GM18951 (cell line): ENCODE data around the gene ETS2.

Experiments used
- POLR2A ChIP-seq: IDR thresholded peaks from 4 replicates; pipeline ENCODE4 v1.6.1; 2011; ENCODE audit warnings: mild to moderate bottlenecking; ENCODE audit not compliant: insufficient read length, insufficient read depth; ENCODE audit errors: extremely low read depth
- in situ Hi-C: fragments of 300-500 bp; cut with MboI; formaldehyde crosslinking; loops from one replicate; pipeline ENCODE4 v1.12.0; 2022; ENCODE audit warnings: low sequenced_read_pairs, mixed read lengths, inconsistent platforms; ENCODE audit not compliant: unreplicated experiment

The ETS2 gene

GRCh38 chr21:38848187-38848609, 42.5 kb downstream of the ETS2 start:
- TF ChIP-seq POLR2A = no peak
- in situ Hi-C loops = no loop called here

DNA sequence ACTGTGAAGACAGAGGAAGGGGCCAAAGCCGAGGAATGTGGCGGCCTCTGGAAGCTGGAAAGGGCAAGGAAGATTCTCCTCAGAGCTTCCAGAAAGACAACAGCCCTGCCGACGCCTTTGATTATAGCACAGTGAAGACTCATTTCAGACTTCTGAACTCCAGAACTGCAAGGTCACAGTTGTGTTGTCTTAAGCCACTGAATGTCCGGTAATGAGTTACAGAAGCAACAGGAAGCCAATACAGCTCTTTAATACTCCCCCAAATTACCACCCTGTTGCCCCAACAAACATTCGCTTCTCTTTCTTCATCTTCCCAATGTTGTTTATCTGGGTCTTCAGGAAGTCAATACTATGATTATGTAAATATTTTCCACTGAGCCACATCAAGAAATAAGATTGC, 44.0 kb downstream of the ETS2 start:
- in situ Hi-C loops = no loop called here

DNA sequence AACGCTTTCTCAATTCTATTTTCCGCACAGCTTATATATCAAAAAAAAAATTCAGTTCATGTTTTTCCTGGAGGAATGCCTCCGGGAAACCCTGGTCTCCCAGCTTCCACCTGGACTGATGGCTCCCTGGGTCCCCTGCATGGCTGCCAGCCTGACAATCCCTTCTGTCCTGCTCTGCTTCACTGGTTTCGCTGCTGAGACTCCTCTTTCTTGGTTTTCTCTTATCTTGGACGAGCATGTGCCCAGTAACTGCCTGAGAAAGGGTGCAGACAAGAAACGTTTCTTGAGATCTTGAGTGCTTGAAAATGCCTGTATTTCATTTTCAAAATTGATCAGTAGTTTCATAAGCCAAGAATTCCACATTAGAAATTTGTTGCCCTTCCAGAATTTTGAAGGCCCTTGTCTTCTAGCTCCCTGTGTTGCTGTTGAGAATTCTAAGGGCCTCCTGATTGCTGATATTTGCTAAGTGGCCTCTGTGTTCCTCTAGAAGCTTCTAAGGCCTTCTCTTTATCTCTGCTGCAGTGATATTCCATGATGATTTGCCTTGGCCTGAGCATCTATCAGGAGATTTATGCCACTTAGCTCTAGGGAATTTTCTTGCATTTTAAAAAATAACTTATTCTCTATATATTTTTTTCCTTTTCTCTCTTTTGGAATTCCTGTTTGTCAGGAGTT, 44.7 kb downstream of the ETS2 start:
- TF ChIP-seq POLR2A = no peak
- in situ Hi-C loops = no loop called here

More for the DNA sequence above, 44.0 kb downstream of the ETS2 start:
- TF ChIP-seq POLR2A = no peak

- in situ Hi-C loops = no loop called here
- no peak for TF ChIP-seq POLR2A
Measured at GRCh38 chr21:38851101-38851500, 45.4 kb downstream of the ETS2 start.

GRCh38 chr21:38852278-38852677, 46.5 kb downstream of the ETS2 start:
- no peak for TF ChIP-seq POLR2A
- in situ Hi-C loops = no loop called here

DNA sequence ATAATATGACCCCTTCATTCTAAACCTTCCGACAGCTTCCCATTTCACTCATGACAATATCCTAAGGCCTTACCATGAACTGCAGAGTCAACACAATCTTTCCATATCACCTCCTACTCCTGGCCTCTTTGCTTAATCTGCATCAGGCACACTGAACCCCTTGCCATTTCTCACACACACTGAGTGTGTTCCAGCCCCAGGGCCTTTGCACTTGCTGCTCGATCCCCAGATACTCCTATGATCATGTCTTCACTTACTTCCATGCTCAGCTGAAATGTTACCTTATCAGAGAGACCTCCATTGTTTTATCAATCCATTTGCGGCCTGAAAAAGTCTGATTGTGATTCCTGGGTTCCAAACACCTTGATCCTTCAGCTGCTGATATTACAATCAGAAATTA, 47.0 kb downstream of the ETS2 start:
- TF ChIP-seq POLR2A = no peak
- in situ Hi-C loops = no loop called here

- in situ Hi-C loops = no loop called here
- no peak for TF ChIP-seq POLR2A
Measured at GRCh38 chr21:38853421-38853919, 47.7 kb downstream of the ETS2 start.

DNA sequence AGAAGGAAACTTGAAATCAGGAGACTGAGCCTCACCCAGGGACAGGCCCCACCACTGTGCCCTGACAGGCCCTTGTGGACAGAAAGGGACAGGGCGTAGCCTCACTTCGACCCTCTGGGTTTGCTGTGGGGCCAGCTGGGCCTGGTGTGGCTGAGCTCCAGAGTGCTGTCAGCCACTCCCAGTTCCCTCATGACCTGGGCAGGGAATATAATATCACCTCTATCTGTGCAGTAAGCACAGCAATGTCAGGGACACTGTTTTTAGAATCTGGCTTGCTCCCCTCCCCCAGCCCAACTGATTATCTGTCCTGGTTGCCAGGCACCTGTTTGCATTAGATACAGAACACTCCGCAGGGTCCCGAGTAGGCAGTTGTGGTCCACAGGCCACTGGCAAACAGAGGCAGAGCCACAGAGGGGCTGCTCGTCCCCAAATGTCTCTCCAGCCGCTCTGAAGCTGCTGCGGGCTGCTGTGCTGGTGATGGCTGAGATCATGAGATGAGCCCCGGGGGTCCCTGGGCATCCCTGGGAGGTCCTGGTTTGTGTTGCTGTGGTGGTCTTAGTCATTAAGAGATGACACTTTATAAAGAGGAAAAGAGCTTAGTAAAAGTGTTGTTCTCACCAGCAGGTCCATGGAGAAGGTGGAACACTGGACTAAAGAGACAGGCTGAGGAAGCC, 51.6 kb downstream of the ETS2 start:
- no peak for TF ChIP-seq POLR2A
- in situ Hi-C loops = no loop called here

DNA sequence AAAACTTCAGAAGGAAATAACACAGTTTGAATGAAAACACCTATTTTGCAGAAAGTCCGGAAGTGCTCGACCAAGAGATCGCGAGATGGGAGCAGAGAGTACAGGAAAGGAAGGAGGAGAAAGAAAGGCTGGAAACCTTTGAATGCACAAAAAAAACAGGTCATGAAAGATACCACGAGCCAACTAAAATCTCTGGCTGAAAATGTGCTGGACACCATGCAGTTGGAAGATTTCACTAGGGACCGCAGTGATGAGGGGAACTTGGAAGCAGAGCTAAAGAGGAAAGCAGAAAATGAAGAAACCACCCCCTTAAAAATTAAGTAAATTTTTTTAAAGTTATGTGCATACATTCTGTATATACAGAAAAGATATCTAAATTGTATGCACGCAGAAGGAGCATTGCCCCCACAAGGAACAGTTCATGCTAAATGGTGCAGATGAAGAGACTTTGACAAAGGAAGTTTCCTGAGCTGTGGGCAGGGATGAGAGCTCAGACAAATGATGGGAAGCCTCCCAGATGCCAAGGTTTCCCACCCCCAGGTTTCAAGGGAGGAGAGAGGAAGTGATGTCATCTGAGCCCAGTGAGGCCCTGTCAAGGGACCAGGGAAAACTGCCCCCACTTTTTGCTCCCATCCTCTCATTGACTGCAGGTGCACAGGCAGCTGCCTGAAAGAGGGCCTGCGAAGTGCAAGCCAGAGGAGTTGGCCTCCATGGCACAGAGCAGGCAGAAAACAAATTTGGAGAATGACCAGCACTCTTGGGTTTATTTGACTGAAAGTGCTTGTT, 52.5 kb downstream of the ETS2 start:
- in situ Hi-C loops = no loop called here
- TF ChIP-seq POLR2A = no peak

DNA sequence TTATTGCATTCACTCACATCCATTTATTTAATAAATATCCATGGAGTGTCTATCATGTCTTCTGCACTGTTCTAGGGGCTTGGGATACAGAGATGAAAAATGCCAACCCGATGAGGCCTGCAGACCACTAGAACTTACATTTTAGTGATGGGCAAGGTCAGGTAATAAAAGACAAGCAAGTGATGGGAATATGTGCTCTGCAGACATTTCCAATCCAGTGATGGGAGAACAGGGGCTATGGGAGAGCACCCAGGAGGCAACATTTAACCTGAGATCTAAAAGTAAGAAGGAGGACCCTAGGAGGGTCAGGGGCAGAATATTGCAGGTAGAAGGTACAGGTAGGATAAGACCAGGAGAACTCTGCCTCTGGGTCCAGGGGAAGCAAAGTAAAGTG, 53.1 kb downstream of the ETS2 start:
- in situ Hi-C loops = no loop called here
- TF ChIP-seq POLR2A = no peak

- no peak for TF ChIP-seq POLR2A
- in situ Hi-C loops = no loop called here
Measured at GRCh38 chr21:38859852-38860251, 54.1 kb downstream of the ETS2 start.

DNA sequence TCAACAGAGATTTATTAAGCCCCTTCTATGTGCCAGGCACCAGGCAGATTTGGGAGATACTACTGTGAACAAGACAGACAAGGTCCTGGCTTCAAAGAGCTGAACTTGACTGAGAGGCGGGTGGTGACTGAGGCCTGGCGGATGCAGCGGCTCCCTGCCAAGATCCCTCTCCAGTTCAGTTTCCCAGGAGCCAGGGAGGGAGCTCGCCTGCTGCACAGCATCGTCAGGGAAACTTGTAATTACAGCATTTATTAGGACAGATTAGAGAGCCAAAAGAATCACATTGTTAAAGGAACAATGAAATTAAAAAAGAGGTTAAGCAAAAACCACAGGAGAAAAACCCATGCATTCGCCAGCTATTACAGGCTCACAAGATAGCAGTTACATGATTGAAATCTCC, 55.3 kb downstream of the ETS2 start:
- in situ Hi-C loops = no loop called here
- TF ChIP-seq POLR2A = no peak

DNA sequence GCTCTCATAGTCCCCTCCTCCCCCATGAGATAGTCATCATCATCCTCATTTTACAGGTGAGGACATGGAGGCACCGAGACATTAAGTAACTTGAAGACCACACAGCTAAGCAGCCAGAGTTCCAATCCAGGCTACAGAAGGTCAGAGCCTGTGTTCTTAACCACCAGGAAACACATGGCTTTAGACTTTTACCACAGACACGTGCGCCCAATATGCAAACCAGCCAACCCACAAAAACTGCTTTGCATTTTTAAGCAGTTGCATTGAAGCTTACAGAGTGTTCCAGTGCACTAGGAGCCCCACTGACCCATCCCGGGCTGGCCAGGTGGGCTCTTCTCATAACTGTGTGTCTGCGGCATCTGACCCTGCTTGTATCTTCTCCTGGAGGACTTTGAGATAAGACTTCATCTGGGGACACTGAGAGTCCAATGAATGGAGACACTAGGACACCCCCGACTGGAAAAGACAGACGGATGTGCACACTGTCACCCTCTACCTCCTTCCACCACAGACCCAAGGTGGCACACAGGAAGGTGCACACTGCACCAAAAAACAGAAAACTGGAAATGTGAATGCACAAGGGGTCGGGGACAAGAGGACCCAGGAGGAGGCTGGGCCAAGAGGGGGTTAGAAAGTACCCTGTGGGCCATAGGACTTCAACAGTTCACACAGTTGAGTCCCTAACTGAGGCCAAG, 56.4 kb downstream of the ETS2 start:
- no peak for TF ChIP-seq POLR2A
- in situ Hi-C loops = no loop called here
